ENCODE results near the gene LARGE1.

LARGE1 gene

GRCh38 chr22:33544707-33545106, 375.6 kb downstream of the LARGE1 start:
- no peak for DNase-seq

- no peak for DNase-seq
These were observed 377.6 kb downstream of the LARGE1 start for GRCh38 chr22:33542722-33543121.

GRCh38 chr22:33542153-33542552, 378.1 kb downstream of the LARGE1 start:
- no peak for DNase-seq

- DNase-seq, result no peak
These were observed 380.1 kb downstream of the LARGE1 start for GRCh38 chr22:33539902-33540751.

- DNase-seq, result no peak
These were observed 380.9 kb downstream of the LARGE1 start for GRCh38 chr22:33539202-33539901.

- DNase-seq, result no peak
These were observed 381.9 kb downstream of the LARGE1 start for GRCh38 chr22:33538277-33538885.

- no peak for DNase-seq
These were observed 383.2 kb downstream of the LARGE1 start for GRCh38 chr22:33537059-33537458.

- DNase-seq, result no peak
These were observed 384.1 kb downstream of the LARGE1 start for GRCh38 chr22:33535937-33536875.

GRCh38 chr22:33529424-33530113, 390.7 kb downstream of the LARGE1 start:
- DNase-seq, result no peak

GRCh38 chr22:33528183-33528582, 392.1 kb downstream of the LARGE1 start:
- DNase-seq, result no peak

- DNase-seq, result no peak
These were observed 393.7 kb downstream of the LARGE1 start for GRCh38 chr22:33526434-33527107.

GRCh38 chr22:33524511-33525260, 395.6 kb downstream of the LARGE1 start:
- no peak for DNase-seq

GRCh38 chr22:33521879-33522665, 398.2 kb downstream of the LARGE1 start:
- no peak for DNase-seq

GRCh38 chr22:33520904-33521780, 399.1 kb downstream of the LARGE1 start:
- no peak for DNase-seq

- no peak for DNase-seq
These were observed 400.0 kb downstream of the LARGE1 start for GRCh38 chr22:33519974-33520903.

- DNase-seq, result peak; percentile 88
These were observed 401.0 kb downstream of the LARGE1 start for GRCh38 chr22:33519071-33519973.

All from eye (tissue), 1 donor.